Epithelial cell of proximal tubule (primary cell): Measurements from ENCODE around the gene GSKIP. TPM values are rescaled to one million over a fixed set of nuclear protein-coding genes. Genes with fewer than 3 reads are reported as not detected.
"Not testable (repeated sequence)": the region's sequence is repeated elsewhere in the genome, so short reads cannot be mapped to it uniquely, and the experiment has no call there.

Source experiments
- DNase-seq: peaks from one replicate; pipeline ENCODE4 v3.0.0-alpha.2; 2011; ENCODE audit warnings: low read depth
- H3K4me3 ChIP-seq: 2 replicates; pipeline ENCODE4 v1.5.1; 2011; ENCODE audit warnings: low read depth, mild to moderate bottlenecking, low read length
- total RNA-seq: library from RNA; depleted of rRNA; stranded (reverse); fragments of >200 nt; gene quantifications from 2 replicates; pipeline ENCODE4 v1.2.3, GENCODE V29; 2015
- TF ChIP-seq, protein P1 (sequence below): conservative IDR thresholded peaks from 2 replicates; pipeline ENCODE4 v1.5.1; 2012; ENCODE audit warnings: low read depth, mild to moderate bottlenecking, low read length

The GSKIP gene
- total RNA-seq, 1 donor from 2014 or later = 42.6 TPM

DNA sequence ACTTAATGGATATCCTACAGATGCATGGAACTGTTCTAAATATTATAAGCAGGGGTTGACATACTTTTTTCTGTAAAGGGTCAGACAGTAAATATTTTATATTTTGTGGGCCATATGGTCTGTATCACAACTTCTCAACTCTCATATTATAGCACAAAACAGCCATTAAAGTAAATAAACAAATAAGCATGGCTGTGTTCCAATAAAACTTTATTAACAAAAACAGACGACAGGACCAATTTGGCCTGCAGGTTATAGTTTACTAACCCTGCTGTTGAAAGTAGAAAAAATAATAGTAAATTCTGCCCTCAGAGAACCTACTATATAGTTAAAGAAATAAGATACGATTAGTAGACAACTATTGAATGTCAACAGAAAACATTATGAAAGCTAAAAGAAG lies 17.7 kb upstream of the GSKIP start:
- TF ChIP-seq, protein P1, sequence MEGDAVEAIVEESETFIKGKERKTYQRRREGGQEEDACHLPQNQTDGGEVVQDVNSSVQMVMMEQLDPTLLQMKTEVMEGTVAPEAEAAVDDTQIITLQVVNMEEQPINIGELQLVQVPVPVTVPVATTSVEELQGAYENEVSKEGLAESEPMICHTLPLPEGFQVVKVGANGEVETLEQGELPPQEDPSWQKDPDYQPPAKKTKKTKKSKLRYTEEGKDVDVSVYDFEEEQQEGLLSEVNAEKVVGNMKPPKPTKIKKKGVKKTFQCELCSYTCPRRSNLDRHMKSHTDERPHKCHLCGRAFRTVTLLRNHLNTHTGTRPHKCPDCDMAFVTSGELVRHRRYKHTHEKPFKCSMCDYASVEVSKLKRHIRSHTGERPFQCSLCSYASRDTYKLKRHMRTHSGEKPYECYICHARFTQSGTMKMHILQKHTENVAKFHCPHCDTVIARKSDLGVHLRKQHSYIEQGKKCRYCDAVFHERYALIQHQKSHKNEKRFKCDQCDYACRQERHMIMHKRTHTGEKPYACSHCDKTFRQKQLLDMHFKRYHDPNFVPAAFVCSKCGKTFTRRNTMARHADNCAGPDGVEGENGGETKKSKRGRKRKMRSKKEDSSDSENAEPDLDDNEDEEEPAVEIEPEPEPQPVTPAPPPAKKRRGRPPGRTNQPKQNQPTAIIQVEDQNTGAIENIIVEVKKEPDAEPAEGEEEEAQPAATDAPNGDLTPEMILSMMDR = no peak
- no peak for DNase-seq
- H3K4me3 ChIP-seq = no peak overlapping the region

DNA sequence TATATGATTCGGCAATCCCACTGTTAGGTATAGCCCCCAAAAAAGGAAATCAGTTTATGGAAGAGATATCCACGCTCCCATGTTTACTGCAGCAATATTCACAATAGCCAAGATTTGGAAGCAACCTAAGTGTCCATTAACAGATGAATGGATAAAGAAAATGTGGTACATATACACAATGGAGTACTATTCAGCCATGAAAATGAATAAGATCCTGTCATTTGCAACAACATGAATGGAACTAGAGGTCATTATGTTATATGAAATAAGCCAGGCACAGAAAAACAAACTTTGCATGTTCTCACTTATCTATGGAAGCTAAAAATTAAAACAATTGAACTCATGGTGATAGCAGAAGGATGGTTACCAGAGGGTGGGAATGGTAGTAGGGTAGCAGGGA lies 15.4 kb upstream of the GSKIP start:
- DNase-seq, H3K4me3 ChIP-seq: not testable (repeated sequence)

DNA sequence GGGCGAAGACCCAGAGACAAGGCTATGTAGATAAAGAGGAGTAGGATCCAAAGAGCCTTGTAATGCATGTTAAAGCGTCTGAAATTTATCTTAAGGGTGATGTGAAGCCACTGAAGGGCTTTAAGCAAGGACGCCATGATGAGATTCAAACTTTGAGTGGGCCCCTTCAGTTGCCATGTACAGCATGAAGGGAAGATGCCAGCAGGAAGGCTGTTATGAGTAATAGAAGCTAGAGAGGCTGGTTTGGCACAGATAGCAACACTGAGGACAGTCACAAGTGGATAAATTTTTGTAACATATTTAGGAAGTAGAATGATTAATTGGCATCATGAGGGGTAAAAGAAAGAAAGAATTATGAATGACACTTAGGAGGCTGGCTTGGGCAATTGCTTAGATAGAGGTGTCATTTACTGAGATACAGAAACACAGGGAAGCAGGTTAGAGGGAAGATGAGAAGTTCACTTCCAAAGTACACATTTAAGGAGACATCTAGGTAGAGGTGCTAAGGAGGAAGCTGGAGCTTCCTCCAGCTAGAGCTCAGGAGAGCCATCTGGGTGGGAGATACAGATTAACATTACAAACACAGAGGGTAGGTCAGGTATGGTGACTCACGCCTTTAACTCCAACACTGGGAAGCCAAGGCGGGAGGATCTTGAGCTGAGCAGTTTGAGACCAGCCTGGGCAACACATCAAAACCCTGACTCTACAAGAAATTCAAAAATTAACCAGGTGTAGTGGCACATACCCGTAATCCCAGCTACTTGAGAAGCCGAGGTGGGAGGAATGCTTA lies 13.8 kb upstream of the GSKIP start:
- TF ChIP-seq, protein P1 = no peak
- DNase-seq = no peak
- H3K4me3 ChIP-seq = no peak overlapping the region

DNA sequence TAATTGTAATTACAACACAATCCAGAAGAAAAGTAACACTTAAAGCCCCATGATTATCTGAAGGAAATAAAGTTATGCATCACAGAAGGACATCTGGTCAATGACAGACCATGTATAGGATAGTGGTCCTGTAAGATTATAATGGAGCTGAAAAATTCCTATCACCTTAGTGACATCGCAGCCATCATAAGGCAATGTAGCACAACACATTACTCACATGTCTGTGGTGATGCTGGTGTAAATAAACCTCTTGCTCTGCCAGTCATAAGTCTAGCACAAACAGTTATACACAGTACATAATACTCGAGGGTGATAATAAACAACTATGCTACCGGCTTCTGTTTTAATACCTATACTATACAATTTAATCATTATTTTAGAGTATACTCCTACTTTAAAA lies 11.3 kb upstream of the GSKIP start:
- TF ChIP-seq, protein P1 = no peak
- DNase-seq = no peak

DNA sequence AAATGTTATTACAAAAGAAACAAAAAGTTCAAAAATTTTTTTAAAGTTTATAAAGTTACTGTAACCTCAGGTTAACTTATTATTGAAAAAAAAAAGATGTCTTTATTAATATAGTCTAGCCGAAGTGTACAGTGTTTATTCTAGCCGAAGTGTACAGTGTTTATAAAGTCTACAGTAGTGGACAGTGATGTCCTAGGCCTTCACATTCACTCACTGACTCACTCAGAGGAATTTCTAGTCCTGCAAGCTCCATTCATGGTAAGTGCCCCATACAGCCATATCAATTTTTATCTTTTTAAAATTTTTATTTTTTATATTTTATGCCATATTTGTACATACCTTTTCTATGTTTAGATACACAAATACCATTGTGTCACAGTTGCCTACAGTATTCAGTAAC lies 10.6 kb upstream of the GSKIP start:
- DNase-seq = no peak
- TF ChIP-seq, protein P1 = no peak

More for the DNA sequence above, 11.3 kb upstream of the GSKIP start:
- no peak overlapping the region for H3K4me3 ChIP-seq

DNA sequence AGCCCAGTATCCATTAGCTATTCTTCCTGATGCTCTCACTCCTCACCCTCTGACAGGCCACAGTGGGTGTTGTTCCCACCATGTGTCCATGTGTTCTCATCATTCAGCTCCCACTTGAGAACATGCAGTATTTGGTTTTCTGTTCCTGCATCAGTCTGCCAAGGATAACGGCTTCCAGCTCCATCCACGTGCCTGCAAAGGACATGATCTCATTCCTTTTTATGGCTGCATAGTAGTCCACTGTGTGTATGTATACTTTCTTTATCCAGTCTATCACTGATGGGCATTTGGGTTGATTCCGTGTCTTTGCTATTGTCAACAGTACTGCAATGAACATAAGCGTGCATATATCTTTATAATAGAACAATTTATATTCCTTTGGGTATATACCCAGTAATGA lies 9.1 kb upstream of the GSKIP start:
- TF ChIP-seq, protein P1 = no peak
- DNase-seq = no peak
- no peak overlapping the region for H3K4me3 ChIP-seq

More for the DNA sequence above, 10.6 kb upstream of the GSKIP start:
- no peak overlapping the region for H3K4me3 ChIP-seq

DNA sequence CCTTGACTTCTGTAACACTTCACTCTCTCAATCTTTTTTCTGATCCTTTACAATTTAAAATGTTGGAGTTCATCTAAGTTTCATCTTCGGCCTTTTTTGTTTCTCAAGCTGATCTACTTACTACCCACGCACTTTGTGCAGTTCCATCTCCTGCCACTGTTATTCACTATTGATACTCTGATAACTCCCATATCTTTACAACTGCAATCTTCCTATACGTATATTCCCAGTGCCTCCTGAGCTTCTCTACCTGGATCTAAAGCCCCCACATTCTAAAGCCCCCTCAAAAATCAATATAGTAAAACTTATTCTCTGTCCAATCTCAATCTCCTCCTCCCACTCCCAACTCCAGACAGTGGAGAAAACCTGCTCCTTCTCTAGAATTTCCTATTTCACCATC lies 6.1 kb upstream of the GSKIP start:
- TF ChIP-seq, protein P1 = peak; percentile 18
- DNase-seq = no peak
- H3K4me3 ChIP-seq = no peak overlapping the region
